AG20443 (cell line): ENCODE data around the gene KYAT1.
"Not testable (repeated sequence)": the region's sequence is repeated elsewhere in the genome, so short reads cannot be mapped to it uniquely, and the experiment has no call there.

Experiments
- DNase-seq: peaks from one replicate; pipeline ENCODE4 v3.0.0; 2012; ENCODE audit warnings: low spot score, mixed read lengths

Gene KYAT1

DNA sequence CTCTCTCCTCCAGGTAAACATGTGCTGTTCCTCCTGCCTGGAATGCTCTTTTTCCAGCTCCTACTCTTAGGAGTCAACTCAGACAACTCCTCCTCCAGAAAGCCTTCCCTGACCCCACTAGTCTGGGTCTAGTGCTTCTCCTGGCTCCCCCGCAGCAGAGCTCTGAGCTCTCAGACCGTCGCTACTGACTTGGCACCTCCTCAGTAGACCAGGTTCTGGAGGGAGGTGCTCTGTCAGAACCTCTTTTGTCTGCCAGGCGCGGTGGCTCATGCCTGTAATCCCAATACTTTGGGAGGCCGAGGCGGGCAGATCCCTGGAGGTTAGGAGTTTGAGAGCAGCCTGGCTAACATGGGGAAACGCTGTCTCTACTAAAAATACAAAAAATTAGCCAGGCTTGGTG, 3.6 kb upstream of the KYAT1 start:
- no peak for DNase-seq

DNA sequence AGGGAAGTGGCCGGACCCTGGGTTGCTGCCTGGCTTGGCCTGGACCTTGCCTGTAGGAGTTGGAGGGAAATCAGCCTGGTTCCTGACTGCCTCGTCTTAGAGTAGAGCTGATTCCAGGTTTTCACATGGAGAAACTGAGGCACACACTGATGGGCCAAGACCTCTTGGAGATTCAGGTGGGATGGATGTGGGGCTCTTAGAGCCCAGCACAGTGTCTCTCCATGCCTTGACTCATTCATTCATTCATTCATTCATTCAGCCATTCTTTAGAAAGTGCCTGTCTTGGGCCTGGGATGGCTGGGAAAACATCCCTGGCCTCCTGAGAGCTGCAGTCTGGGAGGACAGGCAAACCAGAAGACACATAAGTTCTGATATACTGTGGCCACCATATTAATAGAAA, 2.4 kb upstream of the KYAT1 start:
- DNase-seq = no peak

DNA sequence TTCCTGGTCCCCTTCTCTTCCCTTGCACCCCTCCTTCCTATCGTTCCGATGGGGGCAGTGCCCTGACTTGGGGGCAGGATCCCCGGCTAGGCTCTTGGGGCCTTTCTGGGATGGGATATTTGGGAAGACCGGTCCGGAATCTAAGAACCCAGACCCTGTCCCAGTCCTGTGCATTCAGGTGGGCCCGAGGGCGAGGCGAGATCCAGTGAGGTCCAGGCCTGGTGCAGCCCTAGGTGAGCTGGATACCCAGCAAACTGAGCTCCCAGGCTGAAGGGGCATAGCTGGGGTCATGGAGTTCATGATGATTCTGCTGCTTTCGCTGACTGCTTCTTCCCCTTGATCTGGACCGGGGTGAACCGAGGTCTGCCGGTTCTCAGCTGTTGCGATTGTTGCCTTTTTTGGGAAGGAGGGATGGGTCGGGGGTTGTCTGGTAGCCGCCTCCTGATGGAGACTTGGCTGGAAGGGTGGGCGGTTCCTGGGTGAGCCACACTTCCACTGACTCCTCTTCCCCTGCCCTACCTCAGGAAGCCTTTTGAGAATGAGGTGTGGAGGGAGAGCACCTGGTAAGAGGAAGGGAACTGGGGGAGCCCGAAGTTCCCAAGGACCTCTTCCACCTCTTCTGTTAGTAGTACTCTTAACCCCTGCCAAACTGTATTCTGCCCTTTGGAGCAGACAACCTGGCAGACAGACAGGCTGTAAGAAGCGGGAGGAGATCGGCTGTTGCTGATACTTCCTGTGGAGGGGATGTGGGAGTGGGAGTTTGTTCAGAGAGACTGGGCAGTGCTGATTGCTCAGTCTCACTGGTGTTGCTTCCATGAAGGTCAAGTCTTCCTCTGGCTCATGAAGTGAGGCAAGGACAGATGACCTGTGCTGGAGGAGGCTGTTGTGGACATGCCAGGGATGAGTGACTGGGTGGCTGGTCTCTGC, 1.2 kb upstream of the KYAT1 start:
- peak; percentile 27 for DNase-seq

DNA sequence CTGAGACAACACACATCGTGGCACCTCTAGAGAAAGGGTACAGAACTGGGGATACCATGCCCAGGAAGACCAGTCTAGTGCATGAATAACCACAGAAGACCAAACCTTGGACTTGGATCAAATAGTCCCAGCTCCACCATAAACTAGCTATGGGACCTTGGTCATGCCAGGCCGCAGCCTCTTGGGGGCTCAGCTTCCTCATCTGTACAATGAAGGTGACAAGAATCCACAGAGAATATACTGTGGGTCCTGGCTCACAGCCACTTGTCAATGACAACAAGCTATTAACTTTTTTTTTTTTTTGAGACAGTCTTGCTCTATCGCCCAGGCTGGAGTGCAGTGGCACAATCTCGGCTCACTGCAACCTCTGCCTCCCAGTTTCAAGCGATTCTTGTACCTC, 3.9 kb downstream of the KYAT1 start:
- DNase-seq = no peak

GRCh38 chr9:128870941-128871265, 10.8 kb downstream of the KYAT1 start:
- not testable (repeated sequence) for DNase-seq

DNA sequence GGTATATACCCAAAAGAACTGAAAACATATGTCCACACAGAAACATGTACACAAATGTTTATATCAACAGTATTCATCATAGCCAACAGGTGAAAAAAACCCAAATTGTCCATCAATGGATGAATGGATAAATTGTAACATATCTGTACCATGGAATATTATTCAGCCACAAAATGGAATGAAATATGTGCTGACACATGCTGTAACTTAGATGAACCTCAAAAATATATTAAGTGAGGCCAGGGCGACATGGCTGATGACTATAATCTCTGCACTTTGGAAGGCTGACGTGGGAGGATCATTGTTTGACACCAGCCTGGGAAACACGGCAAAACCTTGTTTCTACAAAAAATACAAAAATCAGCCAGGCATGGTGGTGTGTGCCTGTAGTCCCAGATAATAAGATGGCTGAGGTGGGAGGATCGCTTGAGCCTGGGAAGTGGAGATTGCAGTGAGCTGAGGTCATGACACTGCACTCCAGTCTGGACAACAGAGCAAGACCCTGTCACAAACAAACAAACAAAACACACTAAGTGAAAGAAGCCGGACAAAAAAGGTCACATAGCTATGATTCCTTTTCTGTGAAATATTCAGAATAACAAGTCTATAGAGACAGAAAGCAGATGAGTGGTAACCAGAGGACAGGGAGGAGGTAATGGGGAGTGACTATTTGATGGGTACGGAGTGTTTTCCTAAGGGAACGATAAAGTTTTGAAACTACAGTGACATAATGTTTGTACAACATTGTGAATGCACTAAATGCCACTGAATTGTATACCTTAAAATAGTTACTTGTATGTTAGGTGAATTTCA, 11.4 kb downstream of the KYAT1 start:
- no peak for DNase-seq

DNA sequence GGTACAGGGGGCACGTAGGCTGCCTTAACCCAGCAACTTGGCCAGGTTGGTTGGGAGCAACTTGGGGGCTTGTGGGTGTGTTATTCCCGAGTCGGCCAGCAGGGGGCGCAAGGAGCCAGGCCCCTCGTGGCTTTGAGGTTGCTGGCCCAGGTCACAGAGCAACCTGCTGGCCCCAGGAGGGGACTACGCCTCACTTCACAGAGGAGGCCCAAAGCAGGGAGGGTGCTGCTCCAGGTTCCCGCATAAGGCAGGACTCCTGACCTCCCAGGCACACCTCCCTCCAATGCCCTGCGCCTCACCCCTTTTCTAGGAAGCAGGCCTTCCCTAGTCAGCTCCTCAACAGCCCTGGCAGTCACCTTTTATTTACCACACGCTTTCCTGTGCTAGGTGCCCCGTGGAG, 18.1 kb downstream of the KYAT1 start:
- DNase-seq = peak; percentile 87

DNA sequence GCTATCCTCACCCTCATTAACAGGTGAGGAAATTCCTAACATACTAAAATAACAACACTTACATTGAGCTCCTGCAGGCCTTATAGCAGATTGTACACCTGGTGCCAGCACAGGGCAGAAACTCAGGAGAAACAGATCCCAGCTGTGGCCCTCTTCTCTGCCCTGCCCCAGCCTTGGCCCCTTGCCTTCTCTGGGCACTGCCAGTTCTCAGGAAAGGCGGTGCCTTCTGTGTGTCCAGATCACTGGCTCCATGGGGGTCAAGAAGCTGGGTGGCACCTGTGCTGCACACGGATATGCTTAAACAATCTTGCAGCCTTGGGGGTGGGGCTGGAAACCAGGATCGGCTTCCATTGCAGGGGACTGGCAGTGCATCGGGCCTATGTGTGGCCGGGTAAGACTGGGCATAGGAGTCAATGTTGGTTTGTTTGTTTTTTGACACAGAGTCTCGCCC, 19.3 kb downstream of the KYAT1 start:
- DNase-seq = no peak

- no peak for DNase-seq
Measured at GRCh38 chr9:128861501-128861900, 20.2 kb downstream of the KYAT1 start.

GRCh38 chr9:128860937-128861336, 20.8 kb downstream of the KYAT1 start:
- DNase-seq = no peak

DNA sequence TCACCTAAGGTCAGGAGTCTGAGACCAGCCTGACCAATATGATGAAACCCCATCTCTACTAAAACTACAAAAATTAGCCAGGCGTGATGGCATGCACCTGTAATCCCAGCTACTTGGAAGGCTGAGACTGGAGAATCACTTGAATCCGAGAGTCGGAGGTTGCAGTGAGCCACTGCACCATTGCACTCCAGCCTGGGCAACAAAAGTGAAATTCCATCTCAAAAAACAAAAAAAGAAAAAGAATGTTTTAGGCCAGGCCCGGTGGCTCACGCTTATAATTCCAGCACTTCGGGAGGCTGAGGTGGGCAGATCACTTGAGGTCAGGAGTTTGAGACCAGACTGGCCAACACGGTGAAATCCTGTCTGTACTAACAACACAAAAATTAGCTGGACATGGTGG, 23.3 kb downstream of the KYAT1 start:
- not testable (repeated sequence) for DNase-seq

GRCh38 chr9:128854454-128854853, 27.3 kb downstream of the KYAT1 start:
- not testable (repeated sequence) for DNase-seq

DNA sequence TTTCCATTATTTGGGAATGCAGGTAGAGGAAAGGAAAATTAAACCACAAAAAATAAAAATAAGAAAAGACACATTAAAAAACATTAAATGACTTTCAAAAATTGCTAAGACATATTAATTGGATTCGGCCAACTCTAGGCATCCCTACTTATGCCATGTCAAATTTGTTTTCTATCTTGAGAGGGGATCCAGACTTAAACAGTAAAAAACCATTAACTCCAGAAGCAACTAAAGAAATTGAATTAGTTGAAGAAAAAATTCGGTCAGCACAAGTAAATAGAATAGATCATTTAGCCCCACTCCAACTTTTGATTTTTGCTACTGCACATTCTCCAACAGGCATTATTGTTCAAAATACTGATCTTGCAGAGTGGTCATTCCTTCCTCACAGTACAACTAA, 29.1 kb downstream of the KYAT1 start:
- DNase-seq = not testable (repeated sequence)

GRCh38 chr9:128851779-128852600, 29.8 kb downstream of the KYAT1 start:
- not testable (repeated sequence) for DNase-seq

DNA sequence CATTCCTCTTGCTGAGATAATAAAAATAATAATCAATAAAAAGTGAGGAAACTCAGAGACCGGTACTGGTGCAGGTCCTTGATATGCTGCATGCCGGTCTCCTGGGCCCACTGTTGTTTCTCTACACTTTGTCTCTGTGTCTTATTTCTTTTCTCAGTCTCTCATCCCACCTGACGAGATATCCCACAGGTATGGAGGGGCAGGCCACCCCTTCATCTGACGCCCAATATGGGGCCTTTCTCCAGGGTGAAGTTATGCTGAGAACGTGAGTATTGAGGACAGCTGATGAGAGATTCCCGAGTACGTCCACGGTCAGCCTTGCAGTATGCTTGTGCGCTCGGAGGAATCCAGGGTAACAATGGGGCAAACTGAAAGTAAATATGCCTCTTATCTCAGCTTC, 30.7 kb downstream of the KYAT1 start:
- DNase-seq = not testable (repeated sequence)

GRCh38 chr9:128847803-128848202, 33.9 kb downstream of the KYAT1 start:
- no peak for DNase-seq

- DNase-seq = no peak
Measured at GRCh38 chr9:128846680-128847030, 35.1 kb downstream of the KYAT1 start.

DNA sequence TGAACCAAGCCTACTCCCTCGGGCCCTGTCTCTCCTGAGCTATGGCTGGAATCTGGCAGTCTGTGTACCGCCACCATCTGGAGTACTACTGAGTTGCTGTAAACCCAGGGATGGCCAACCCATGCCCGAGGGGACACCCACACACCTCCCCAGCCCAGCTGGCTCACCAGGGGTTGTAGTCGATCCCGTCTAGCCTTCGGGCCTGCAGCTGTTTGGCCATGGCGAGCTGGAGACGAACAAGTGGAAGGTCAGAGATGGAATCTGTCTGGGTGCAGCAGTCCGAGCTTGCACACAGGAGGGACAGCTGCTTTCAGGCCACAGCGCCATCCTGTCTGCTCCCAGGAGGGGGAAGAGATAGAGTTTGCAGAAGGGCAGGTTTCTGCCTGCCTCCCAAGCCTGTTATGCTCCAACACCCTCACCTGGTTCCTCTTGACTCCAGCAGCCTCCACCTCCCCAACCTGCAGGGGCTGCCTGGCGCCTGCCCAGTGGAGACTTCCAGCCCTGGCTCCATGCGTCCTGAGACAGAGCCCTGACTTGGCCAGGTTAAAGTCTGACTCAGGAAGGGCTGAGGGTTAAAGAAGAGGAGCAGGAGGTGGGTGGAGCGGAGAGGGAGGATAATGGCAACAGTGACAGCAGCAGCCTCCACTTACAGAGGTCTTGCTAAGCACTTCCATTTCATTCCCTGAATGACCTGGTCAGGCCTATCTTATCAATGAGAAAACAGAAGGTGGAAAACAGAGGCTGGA, 36.4 kb downstream of the KYAT1 start:
- peak; percentile 21 for DNase-seq

- not testable (repeated sequence) for DNase-seq
Measured at GRCh38 chr9:128843171-128843570, 38.6 kb downstream of the KYAT1 start.

DNA sequence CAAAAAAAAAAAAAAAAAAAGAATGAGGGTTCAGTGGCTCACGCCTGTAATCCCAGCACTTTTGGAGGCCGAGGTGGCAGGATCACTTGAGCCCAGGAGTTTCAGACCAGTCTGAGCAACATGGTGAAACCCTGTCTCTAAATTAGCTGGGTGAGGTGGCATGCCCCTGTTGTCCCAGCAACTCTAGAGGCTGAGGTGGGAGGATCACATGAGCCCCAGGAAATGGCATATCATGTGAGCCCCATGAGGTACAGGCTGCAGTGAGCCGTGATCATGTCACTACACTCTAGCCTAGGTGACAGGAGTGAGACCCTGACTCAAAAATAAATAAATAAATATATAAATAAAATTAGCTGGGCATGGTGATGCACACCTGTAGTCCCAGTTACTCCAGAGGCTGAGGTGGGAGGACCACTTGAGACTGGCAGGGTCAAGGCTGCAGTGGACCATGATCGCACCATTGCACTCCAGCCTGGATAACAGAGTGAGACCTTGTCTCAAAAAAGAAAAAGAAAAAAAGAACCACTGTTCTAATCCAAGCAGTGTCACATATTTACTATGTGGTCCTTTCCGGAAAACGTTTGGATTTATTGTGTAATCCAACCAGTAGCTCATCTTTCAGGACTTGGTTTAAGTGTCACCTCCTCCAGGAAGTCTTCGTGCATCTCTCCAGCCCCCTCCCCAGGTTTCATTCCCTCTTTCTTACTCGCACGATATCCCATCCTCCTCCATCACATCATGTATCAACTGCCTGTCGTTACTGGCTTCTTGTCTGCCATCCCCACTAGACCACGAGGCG, 39.9 kb downstream of the KYAT1 start:
- peak; percentile 4 for DNase-seq

DNA sequence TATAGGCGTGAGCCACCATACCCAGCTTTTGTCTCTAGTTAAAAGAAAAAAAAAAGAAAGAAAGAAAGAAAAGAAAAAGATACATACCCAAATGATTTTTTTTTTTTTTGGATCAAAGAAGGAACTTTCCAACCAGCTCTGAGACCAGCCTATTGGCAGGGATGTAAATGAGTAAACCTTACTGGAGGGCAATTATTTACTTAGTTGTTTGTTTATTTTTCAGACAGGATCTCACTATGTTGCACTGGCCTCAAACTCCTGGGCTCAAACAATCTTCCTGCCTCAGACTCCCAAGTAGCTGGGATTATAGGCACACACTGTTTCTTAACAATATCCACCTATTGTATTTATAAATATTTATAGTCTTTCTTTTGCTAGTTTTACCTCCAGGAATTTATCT, 41.2 kb downstream of the KYAT1 start:
- DNase-seq = no peak
